GM19328 (cell line): ENCODE results near the gene GABPA.
"Not testable (repeated sequence)": the region's sequence is repeated elsewhere in the genome, so short reads cannot be mapped to it uniquely, and the experiment has no call there.

Experiments used
- ATAC-seq: cut with Tn5 transposase; IDR thresholded peaks from one replicate; pipeline ENCODE4 v1.9.1; 2021; ENCODE audit warnings: mild to moderate bottlenecking, moderate library complexity; ENCODE audit not compliant: unreplicated experiment

GABPA gene

DNA sequence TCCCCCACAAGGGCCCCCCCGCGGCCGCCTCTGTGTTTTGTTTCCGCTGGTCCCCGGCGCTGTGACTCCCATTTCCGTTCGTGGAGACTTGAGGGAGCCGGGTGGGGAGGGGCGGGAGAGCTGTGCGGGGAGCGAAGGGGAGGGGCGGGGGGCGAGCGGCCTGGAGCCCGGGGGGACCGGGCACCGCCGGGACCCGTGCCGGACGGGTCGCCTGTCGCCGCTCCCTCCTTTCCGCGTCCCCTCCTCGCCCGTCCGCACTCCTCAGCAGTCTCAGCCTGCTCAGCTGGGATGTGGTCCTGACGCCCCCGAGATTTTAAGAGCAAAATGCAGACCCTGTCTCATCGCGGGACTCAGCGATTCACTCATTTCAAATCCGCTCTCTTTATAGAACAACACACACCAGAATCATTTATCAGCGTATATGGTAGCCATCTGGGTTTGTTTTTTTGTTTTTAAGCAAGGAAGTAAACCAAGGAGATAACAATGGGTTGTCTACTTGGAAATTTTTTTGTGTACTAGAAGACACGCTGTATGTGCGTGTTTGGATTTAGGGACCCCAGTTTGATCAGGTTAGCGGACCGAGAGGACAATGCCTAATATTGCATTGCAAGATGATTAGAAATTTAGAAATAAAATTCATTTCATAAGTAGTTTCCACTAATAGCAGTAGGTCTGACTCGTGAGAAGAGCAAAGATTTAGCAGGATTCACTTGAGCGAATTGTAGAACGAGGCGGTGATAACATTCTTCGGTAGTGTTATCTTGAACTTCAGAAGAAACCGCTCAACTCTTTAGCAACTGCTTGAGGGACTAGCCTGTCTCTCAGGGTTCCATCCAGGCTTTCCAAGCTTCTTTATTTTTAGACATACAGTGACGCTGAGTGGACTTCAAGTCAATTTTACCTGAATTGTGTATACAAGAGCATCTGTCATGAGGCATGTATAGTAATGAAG is 1.1 kb downstream of the GABPA start:
- peak; percentile 5 for ATAC-seq

DNA sequence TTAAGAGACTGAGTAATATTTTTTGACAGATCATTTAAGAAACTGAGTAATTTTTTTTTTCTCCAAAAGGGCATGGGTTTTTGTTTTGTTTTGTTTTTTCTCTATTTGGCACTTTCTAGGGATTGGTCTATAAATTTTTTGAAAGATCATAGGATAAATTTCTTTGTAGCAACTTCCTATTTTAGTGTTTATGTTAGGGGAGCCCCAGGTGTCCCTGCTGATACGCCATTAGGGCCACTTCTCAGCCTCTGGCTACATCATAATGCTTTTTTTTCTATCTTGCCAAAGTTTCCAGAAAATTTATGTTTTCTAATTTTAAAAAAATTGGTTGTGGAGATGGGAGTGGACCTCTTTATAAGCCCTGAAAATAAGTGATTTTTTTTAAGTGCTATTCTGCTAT is 2.6 kb downstream of the GABPA start:
- no peak for ATAC-seq

DNA sequence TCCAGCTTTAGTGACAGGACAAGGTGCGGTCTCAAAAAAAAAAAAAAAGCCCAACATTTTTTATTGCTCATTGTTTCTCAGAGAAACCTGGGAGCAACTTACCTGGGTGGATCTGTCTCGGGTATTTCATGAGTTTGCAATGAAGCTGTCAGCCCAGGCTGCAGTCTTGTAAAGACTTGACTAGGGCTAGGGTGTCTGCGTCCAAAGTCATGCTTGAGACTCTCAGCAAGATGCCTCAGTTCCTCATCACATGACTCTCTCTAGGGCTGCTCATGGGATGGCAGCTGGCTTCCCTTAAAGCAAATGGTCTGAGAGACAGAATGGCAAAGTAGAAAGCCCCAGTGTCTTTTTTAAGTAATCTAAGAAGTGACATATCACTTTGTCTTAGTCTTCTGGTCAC is 8.1 kb downstream of the GABPA start:
- no peak for ATAC-seq

DNA sequence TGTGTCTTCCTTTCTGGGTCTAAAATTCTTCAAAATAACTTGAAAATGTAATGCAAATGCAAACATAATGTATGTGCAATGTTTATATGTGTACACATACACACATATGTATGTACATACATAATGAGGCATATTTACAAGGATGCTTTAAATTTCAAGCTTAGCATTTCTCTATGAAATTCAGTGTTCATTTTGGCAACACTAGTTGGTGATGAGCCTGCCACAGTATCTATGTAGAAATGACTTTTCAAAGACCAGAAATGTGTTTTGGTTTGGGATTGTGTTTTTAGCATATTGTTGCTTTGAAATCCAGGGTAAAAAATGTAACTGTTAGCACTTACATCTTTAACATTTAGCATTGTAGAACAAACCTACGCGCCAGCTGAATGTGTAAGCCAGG is 10.1 kb downstream of the GABPA start:
- ATAC-seq, result no peak

DNA sequence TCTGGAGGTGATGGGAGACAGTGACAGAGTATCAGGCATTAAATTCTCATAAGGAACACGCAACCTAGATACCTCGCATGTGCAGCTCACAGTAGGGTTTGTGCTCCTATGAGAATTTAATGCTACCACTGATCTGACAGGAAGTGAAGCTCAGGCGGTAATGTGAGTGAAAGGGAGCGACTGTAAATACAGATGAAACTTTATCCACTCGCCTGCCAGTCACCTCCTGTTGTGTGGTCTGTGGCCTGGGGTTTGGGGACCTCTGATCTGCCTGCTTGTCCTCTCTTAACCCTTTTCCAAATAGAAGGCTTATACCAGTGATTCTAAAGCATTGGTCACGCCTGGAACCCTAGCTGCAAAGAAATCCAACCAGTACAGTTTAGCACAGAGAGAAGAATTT is 15.3 kb downstream of the GABPA start:
- no peak for ATAC-seq

DNA sequence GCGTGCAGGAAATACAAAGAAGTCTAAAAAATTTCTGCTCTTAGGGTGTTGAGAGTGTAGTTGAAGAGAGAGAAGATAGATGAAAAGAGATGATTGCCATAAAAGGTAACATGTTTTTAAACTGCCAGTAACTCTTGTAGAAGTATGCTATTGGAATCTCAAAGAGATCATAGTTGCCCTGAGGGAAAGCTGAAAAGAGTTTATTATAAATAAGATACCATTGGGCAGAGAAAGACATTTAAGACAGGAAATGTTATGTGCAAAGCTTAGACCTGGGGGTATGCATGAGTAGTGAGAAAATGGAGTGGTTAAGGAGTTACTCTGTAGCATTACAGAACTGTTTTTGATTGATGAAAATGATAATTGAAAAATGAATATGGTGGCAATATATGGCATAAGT is 17.6 kb downstream of the GABPA start:
- no peak for ATAC-seq

DNA sequence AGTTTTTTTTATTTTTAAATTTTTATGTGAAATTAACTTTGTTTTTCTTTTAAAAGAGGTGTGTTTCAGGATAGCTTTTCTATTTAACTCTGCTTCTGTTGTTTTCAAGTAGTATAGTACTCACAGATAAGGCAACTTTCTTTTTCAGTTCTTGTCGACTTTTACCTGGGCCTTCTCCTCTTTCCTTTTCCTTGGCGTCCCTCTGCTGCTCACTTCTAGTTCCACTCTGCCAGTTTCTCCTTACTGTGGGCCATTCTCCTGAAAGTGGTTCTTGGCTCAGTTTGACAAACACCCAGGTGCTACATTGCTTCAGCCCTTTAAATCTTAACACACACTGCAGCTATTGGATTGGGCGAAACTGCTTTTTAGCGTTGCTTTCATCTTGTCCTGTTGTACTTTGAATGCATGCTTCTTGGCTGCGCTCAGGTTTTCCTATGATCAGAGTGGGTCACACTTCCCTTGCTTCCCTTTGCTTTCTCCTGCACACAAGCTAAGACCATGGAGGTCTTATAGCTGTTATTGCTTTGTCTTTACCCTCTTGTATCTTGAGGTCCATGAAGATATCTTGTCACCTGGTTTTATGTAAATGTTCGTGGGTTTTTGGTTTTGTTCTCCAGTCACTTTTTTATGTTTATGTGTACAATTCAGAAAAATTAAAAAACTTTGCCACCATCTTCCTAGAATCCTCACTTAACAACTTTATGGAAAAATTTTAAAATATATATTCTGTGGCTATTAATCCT is 21.6 kb downstream of the GABPA start:
- no peak for ATAC-seq

DNA sequence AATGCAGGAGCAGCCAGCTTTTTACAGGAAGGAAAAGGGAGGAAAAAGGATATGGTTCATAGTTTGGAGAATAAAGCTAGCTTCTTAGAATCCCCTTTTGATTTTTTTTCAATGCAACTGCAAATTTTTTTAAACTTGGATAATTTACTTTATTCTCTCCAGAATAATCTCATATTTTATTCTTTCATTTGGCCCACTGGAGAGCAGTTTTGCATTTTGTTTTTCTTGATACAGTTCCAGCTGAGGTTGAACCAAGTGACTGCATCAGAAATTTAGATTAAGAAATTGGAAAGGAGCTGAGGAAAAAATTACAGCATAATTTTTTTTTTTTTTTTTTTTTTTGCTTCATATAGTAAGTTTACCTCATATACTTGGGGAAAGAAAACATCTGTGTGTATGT is 22.8 kb downstream of the GABPA start:
- ATAC-seq, result no peak

DNA sequence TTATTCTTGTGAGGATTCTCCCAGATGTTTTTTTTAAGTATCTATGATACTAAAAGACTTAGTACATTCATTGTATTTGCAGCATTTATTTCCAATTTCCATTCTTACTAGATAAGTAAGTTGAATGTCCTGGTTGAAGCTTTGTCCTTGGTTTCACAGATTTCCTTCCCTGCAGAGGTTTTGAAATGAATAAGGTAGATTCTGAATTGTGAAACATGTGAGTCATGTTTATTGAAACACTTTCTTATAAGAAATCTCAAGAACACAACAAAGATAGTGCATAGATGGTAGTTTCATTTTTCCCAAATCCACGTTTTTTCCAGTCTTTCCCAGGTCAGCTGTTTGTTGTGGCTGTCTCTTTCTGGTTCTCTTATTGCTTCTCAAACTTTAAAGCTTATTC is 24.8 kb downstream of the GABPA start:
- ATAC-seq, result no peak

DNA sequence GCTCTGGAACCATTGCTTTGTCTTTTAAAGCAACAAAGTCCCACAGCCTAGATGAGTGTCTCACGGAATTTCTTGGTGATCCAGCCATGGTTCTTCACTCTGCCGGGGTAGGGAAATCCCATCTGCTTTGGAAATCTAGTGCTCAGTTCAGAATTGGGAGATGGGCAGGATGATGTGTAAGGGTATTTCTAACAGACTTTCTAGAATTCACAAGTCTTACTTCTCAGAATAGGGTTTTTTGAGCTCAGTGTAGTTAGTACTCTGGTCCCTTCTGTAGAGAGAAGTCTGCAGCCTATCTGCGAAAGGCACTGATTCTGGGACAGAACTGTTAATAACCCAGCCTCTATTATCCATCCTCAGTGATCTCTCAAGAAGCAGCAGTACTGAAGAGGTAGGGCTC is 25.3 kb downstream of the GABPA start:
- no peak for ATAC-seq

DNA sequence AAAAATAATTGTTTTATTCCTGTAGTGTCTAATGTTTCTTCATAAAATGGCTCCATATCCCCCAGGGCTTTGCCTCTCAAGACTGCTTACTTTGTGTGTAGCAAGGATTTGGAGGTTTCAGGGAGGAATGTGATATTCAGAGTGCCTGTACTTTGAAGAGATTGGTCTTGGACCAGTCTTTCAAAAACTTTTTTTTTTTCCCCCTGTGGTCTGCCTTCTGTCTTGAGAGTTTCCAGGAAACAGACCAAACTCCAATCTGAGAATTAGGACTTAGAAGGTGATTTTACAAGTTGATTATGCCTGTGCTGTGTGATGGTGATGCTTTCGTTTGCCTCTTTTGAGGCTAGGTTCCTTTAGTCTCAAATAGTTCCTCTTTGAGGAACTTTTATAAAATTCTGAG is 25.9 kb downstream of the GABPA start:
- no peak for ATAC-seq

DNA sequence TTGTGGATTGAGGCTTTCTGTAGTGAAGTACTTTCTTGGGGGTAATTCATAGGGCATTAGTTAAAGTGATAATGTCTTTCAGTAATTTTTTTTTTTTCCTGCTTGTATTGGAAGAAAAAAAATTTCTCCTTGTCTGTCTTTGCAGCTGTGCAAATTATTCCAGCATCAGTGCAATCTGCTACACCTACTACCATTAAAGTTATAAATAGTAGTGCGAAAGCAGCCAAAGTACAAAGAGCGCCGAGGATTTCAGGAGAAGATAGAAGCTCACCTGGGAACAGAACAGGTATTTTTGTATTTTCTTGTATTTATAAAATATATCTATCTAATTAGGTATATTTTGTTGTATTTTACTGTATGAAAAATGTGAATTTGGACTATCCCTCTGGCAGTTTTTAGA is 29.3 kb downstream of the GABPA start:
- no peak for ATAC-seq

DNA sequence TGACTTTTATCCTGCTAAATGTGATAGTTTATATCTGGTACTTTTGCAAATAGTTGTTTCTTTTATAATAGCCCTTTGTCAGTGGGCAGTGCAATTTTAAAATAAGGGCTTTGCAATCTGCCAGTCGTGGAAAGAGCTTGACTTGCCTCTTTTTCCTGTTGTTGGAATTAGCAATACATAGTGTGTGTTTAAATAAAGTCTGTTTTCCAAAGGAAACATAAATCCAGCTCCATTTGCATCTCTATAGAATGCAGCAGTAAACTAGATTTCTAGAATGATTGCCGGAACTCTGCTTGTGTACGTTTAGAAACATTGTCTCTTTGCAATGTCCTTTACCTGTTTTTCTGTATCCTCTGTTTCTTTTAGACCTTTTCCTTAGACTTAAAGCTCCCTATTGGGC is 33.1 kb downstream of the GABPA start:
- ATAC-seq, result no peak

DNA sequence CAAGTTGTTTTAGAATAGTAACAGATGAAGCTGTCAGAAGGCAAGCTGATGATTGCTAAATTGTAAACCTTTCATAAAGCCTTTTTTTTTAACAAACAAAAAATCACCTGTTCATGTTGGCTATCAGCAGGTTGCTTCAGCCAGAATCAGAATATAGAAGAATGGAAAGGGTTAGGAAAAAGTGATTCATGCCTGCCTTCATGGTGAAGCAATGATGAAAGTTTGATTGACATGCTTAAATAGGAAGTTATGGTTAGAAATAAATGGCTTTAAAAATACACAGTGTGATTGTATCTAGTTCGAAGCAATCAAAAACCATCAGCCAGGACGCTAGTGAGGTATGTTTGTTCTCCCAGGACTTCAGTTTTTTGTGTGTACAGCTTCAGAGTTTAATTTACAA is 37.9 kb downstream of the GABPA start:
- ATAC-seq, result no peak

DNA sequence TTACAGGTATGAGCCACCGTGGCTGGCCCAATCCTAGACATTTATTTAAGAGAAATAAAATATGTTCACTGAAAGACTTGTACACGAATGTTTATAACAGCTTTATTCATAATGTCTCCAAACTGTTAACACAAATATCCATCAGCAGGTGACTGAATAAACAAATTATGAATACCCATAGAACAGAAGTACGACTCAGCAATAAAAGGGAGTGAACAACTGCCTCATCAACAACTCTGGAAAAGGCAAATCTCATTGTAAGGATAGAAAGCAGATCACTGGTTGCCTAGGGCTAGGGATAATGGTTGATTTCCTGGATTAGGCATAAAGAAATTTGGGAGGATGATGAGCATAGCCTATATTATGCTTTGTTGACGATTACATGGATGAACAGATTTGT is 41.7 kb downstream of the GABPA start:
- no peak for ATAC-seq

DNA sequence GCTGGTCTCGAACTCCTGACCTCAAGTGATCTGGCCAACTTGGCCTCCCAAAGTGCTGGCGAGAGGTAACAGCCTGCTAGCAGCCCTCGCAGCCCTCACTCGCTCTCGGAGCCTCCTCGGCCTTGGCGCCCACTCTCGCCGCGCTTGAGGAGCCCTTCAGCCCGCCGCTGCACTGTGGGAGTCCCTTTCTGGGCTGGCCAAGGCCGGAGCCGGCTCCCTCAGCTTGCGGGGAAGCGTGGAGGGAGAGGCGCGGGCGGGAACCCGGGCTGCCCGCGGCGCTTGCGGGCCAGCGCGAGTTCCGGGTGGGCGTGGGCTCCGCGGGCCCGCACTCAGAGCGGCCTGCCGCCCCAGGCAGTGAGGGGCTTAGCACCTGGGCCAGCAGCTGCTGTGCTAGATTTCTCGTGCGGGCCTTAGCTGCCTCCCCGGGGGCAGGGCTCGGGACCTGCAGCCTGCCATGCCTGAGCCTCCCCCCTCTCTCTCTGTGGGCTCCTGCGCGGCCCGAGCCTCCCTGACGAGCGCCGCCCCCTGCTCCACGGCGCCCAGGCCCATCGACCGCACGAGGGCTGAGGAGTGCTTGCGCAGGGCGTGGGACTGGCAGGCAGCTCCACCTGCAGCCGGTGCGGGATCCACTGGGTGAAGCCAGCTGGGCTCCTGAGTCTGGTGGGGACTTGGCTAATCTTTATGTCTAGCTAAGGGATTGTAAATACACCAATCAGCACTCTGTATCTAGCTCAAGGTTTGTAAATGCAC is 43.5 kb downstream of the GABPA start:
- not testable (repeated sequence) for ATAC-seq

DNA sequence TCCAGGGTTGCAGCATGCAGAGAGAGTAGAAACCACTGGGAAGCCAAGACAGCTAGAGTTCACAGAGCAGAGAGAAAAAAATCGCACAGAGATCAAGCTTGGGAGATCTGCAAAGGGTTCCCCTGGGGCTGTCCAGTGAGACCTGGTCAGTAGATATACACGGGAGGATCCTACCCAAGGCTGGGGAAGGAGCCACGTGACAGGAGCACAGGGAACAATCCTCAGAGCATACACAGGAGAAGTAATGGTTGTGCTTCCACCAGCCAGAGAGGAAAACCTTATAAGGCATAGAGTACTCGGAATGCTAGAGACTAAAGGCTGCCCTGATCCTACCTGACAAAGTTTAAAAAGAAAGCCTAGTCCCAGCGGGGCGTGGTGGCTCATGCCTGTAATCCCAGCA is 53.9 kb downstream of the GABPA start:
- no peak for ATAC-seq

DNA sequence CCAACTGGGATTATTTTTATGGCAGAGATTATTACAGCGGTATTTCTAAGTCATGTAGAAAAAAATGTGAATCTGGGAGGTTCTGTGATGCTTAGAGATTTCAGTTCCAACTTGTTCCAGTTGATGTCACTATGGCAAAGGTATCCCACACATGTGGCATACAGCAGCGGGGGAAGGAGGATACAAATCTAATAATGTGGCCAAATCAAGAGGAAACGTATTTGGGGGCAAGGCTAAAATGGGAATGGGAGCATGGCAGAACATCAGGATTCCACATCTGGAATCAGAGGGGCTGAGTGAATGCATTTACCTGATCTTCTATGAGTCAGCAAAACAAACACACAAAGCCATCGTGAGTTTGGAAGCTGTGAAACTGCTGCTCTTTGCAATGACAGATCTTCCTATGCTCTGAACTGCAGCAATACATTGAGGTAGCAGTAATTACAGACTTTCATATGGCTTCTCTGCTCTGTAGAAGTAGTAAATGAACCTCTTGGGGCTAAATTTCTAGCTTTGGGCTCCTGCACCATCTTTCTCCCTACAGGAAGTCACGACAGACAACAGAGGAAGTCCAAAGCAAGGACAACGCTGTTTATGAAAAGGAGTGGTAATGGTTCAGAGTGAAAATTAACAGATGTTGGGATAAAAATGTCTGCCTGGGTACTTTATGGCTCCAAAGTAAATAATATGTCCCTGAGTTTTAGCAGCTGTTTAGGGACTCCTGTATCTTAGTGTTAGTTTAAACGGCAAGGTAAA is 55.5 kb downstream of the GABPA start:
- peak; percentile 63 for ATAC-seq

DNA sequence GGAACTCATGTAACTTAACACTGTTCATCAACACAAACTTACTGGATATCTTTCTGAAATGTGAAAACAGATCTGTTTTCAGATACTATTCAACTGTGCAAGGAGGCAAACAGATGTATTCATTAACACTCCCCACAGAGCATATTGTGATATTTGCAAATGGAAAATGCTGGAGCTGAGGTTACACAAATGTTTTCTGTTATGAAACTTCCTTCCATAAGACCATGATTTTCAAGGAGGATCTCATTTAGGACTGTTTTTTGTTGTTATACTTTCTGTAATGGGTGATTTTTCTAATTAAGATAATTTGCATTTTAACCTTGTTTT is 56.1 kb downstream of the GABPA start:
- ATAC-seq, result no peak

DNA sequence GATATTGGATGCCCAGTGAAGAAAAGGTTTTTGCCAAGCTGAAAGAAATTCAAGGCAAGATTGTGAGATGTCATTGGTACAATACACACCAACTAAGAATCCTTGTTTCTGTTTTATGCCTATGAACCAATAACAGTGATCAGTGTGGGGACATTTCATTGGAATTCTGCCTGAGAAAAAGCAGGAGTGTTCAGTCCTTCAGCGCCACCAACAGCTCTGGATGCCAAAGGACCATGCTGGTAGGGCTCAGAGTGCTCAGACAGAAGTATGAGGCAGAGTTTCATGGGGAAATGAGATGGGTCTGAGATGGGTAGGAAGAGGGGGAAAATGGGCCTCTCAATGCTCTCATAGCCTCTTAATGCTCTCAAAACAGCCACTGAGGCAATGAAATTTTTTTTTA is 56.5 kb downstream of the GABPA start:
- ATAC-seq, result no peak
